GM18858 (cell line): ENCODE data around the gene ACAN.

Source experiments
- ATAC-seq: cut with Tn5 transposase; IDR thresholded peaks from one replicate; pipeline ENCODE4 v1.9.1; 2021; ENCODE audit not compliant: unreplicated experiment

ACAN gene

GRCh38 chr15:88803241-88803919, at the start of gene ACAN:
ACAN (plus strand) TSS chr15:88803436; CDS start chr15:88836207, 32,771 bp downstream.
- ATAC-seq, result no peak

- ATAC-seq, result no peak
Observed at GRCh38 chr15:88756521-88756920, 46.7 kb upstream of the ACAN start.

GRCh38 chr15:88756921-88757320, 46.3 kb upstream of the ACAN start:
- no peak for ATAC-seq

GRCh38 chr15:88759872-88760271, 43.4 kb upstream of the ACAN start:
- no peak for ATAC-seq

GRCh38 chr15:88764448-88764847, 38.8 kb upstream of the ACAN start:
- no peak for ATAC-seq

- ATAC-seq, result no peak
Observed at GRCh38 chr15:88765212-88765611, 38.0 kb upstream of the ACAN start.

- ATAC-seq, result no peak
Observed at GRCh38 chr15:88769161-88769971, 33.9 kb upstream of the ACAN start.

GRCh38 chr15:88775776-88776175, 27.5 kb upstream of the ACAN start:
- no peak for ATAC-seq

GRCh38 chr15:88776646-88777045, 26.6 kb upstream of the ACAN start:
- no peak for ATAC-seq

- ATAC-seq, result no peak
Observed at GRCh38 chr15:88779944-88780343, 23.3 kb upstream of the ACAN start.

- ATAC-seq, result no peak
Observed at GRCh38 chr15:88782465-88782864, 20.8 kb upstream of the ACAN start.

- no peak for ATAC-seq
Observed at GRCh38 chr15:88785217-88785616, 18.0 kb upstream of the ACAN start.

- no peak for ATAC-seq
Observed at GRCh38 chr15:88788036-88788435, 15.2 kb upstream of the ACAN start.

GRCh38 chr15:88788816-88789215, 14.4 kb upstream of the ACAN start:
- no peak for ATAC-seq

- ATAC-seq, result no peak
Observed at GRCh38 chr15:88790486-88790885, 12.8 kb upstream of the ACAN start.

- ATAC-seq, result no peak
Observed at GRCh38 chr15:88791637-88792036, 11.6 kb upstream of the ACAN start.

GRCh38 chr15:88792342-88793282, 10.6 kb upstream of the ACAN start:
- ATAC-seq, result no peak

GRCh38 chr15:88794001-88794400, 9.2 kb upstream of the ACAN start:
- ATAC-seq, result no peak

GRCh38 chr15:88797663-88798339, 5.4 kb upstream of the ACAN start:
- no peak for ATAC-seq

- ATAC-seq, result no peak
Observed at GRCh38 chr15:88799341-88799740, 3.9 kb upstream of the ACAN start.

GRCh38 chr15:88800026-88800425, 3.2 kb upstream of the ACAN start:
- ATAC-seq, result no peak
